HCT116 (cell line): Measurements from ENCODE around the gene APOC1. TPM values are rescaled to one million over a fixed set of nuclear protein-coding genes. Genes with fewer than 3 reads are reported as not detected.

Experiments
- ATAC-seq: fragments of 200-7000 bp; cut with Tn5 transposase; 2 replicates; pipeline ENCODE4 v1.9.1; 2020; ENCODE audit warnings: mild to moderate bottlenecking, moderate library complexity
- BruUV-seq: library from RNA; stranded (reverse); fragments of 400-500 nt; replicated peaks from 2 replicates; lab custom pipeline; 2021; lab: Mats Ljungman, UMichigan
- CTCF ChIA-PET: fragments of 300-600 bp; sonication (Branson Sonifier 250); formaldehyde crosslinking; loops from one replicate; lab custom pipeline; 2021; ENCODE audit warnings: antibody characterized with exemption; lab: Charles Lee
- POLR2A ChIA-PET: fragments of 300-600, 350-600 bp; sonication (Branson Sonifier 250); formaldehyde crosslinking; loops from one replicate; lab custom pipeline; 2021; ENCODE audit warnings: antibody characterized with exemption; lab: Charles Lee
- RAD21 ChIA-PET, 2 experiments: fragments of 300-600 bp; sonication (Branson Sonifier 250); formaldehyde crosslinking; loops; one replicate each; lab custom pipeline; 2023; ENCODE audit warnings: low total read pairs in 2 of 2; ENCODE audit not compliant: uncharacterized antibody in 2 of 2, unreplicated experiment in 2 of 2, low non-redundant PET in 1 of 2; lab: Charles Lee
- DNase-seq: peaks from one replicate; pipeline ENCODE4 v3.0.0-alpha.2; 2010; ENCODE audit warnings: low read depth, low spot score
- H2AFZ ChIP-seq: fragments of 200-600 bp; shearing (Covaris generic), sonication (generic); 2 replicates; pipeline ENCODE4 v1.6.1; 2017; ENCODE audit warnings: low read depth, mixed run types, mixed read lengths, antibody characterized with exemption, low read length; ENCODE audit not compliant: poor library complexity, severe bottlenecking
- H3K27ac ChIP-seq: 2 replicates; pipeline ENCODE4 v1.5.1; 2012; ENCODE audit warnings: low read depth, low read length
- H3K27me3 ChIP-seq: fragments of 200-600 bp; sonication (generic); 2 replicates; pipeline ENCODE4 v1.6.1; 2016; ENCODE audit warnings: mixed run types, low read length, mixed read lengths; ENCODE audit not compliant: insufficient read depth
- H3K36me3 ChIP-seq, 2 experiments: fragments of 200-500 bp in 1 of 2; fragments of 200-600 bp in 1 of 2; sonication (Bioruptor generic) in 1 of 2; sonication (generic) in 1 of 2; 2 replicates each; pipeline versions ENCODE4 v1.5.1 to v1.6.1; 2014 to 2016; ENCODE audit warnings: low read length in 2 of 2, inconsistent platforms in 1 of 2, mixed read lengths in 1 of 2, mixed run types in 1 of 2; ENCODE audit not compliant: insufficient read depth in 2 of 2, control insufficient read depth in 1 of 2
- H3K4me1 ChIP-seq, 2 experiments: fragments of 200-600 bp in 1 of 2; sonication (generic) in 1 of 2; 2 replicates each; pipeline versions ENCODE4 v1.5.1 to v1.6.1; 2012 to 2017; ENCODE audit warnings: low read length in 2 of 2, inconsistent platforms in 1 of 2, mild to moderate bottlenecking in 1 of 2, mixed read lengths in 1 of 2, mixed run types in 1 of 2, moderate library complexity in 1 of 2; ENCODE audit not compliant: insufficient read depth in 2 of 2, control insufficient read depth in 1 of 2
- H3K4me2 ChIP-seq: fragments of 200-600 bp; sonication (generic); 2 replicates; pipeline ENCODE4 v1.6.1; 2017; ENCODE audit warnings: mixed run types, low read length, mixed read lengths
- H3K4me3 ChIP-seq, 2 experiments: fragments of 200-600 bp in 1 of 2; sonication (generic) in 1 of 2; replicated peaks in 1 of 2; 2 replicates each; pipeline ENCODE4 v1.5.1; 2011 to 2016; ENCODE audit warnings: low read length in 2 of 2, control low read depth in 1 of 2, low read depth in 1 of 2, mild to moderate bottlenecking in 1 of 2, mixed read lengths in 1 of 2, mixed run types in 1 of 2
- H3K79me2 ChIP-seq: fragments of 200-600 bp; sonication (generic); 2 replicates; pipeline ENCODE4 v1.6.1; 2017; ENCODE audit warnings: mild to moderate bottlenecking, mixed run types, low read length, moderate library complexity, mixed read lengths; ENCODE audit not compliant: insufficient read depth
- H3K9ac ChIP-seq: fragments of 200-600 bp; sonication (generic); 2 replicates; pipeline ENCODE4 v1.6.1; 2016; ENCODE audit warnings: low read length, mixed read lengths
- H3K9me2 ChIP-seq: fragments of 200-600 bp; sonication (generic), shearing (Covaris generic); 2 replicates; pipeline ENCODE4 v1.6.1; 2017; ENCODE audit warnings: mixed run types, mild to moderate bottlenecking, moderate library complexity; ENCODE audit not compliant: insufficient read depth
- H3K9me3 ChIP-seq, 2 experiments: fragments of 200-500 bp in 1 of 2; fragments of 200-600 bp in 1 of 2; sonication (Bioruptor generic) in 1 of 2; sonication (generic) in 1 of 2; 2 replicates each; pipeline ENCODE4 v1.6.1; 2014 to 2017; ENCODE audit warnings: low read length in 2 of 2, mixed read lengths in 2 of 2, inconsistent platforms in 1 of 2, low read depth in 1 of 2, mild to moderate bottlenecking in 1 of 2, mixed run types in 1 of 2, moderate library complexity in 1 of 2; ENCODE audit not compliant: control insufficient read depth in 1 of 2, insufficient read depth in 1 of 2
- H4K20me1 ChIP-seq: fragments of 200-600 bp; sonication (generic), shearing (Covaris generic); 2 replicates; pipeline ENCODE4 v1.6.1; 2017; ENCODE audit warnings: mixed run types, mild to moderate bottlenecking, moderate library complexity; ENCODE audit not compliant: insufficient read depth
- EGR1 ChIP-seq: IDR thresholded peaks from 2 replicates; pipeline ENCODE4 v1.6.1; 2012; ENCODE audit warnings: low read depth
- ELF1 ChIP-seq: IDR thresholded peaks from 2 replicates; pipeline ENCODE4 v1.6.1; 2012; ENCODE audit warnings: low read depth, borderline replicate concordance
- EZH2 ChIP-seq: fragments of 200-600 bp; sonication (generic); IDR thresholded peaks from 2 replicates; pipeline ENCODE4 v1.6.1; 2017; ENCODE audit warnings: antibody characterized with exemption, mixed run types
- JUND ChIP-seq: IDR thresholded peaks from 2 replicates; pipeline ENCODE4 v1.6.1; 2012
- SP1 ChIP-seq: IDR thresholded peaks from 2 replicates; pipeline ENCODE4 v1.6.1; 2012; ENCODE audit warnings: low read depth
- SRF ChIP-seq: IDR thresholded peaks from 2 replicates; pipeline ENCODE4 v1.6.1; 2012; ENCODE audit warnings: low read depth
- TCF7L2 ChIP-seq: IDR thresholded peaks from 2 replicates; pipeline ENCODE4 v1.7.0; 2011; ENCODE audit warnings: borderline replicate concordance, inconsistent platforms; ENCODE audit not compliant: insufficient read depth, insufficient read length; ENCODE audit errors: extremely low read depth
- YY1 ChIP-seq: IDR thresholded peaks from 2 replicates; pipeline ENCODE4 v1.6.1; 2011; ENCODE audit warnings: low read length, low read depth, moderate library complexity, mild to moderate bottlenecking; ENCODE audit not compliant: insufficient replicate concordance; ENCODE audit errors: extremely low read depth
- ZFX ChIP-seq: fragments of 450-650 bp; IDR thresholded peaks from 2 replicates; pipeline ENCODE4 v1.6.1; 2017
- intact Hi-C: fragments of 100-400 bp; cut with micrococcal nuclease; formaldehyde crosslinking; loops from 2 replicates; pipeline ENCODE4 v1.10.0; 2022
- total RNA-seq: library from RNA; stranded (reverse); gene quantifications from one replicate; pipeline ENCODE4 v1.2.1, GENCODE V29; 2021; ENCODE audit not compliant: unreplicated experiment
- TF ChIP-seq, protein P1 (sequence below): IDR thresholded peaks from 2 replicates; pipeline ENCODE4 v1.6.1; 2012
- TF ChIP-seq, protein P2 (sequence below): IDR thresholded peaks from 2 replicates; pipeline ENCODE4 v1.6.1; 2012
- TF ChIP-seq, protein P3 (sequence below): IDR thresholded peaks from 2 replicates; pipeline ENCODE4 v1.6.1; 2011; ENCODE audit warnings: mild to moderate bottlenecking, low read length, moderate library complexity; ENCODE audit not compliant: insufficient replicate concordance; ENCODE audit errors: extremely low read depth
- TF ChIP-seq, protein P4 (sequence below): IDR thresholded peaks from 2 replicates; pipeline ENCODE4 v1.6.1; 2012; ENCODE audit warnings: low read depth

Gene APOC1
- total RNA-seq, 1 experiment from 2014 or later: 5.1 TPM

DNA sequence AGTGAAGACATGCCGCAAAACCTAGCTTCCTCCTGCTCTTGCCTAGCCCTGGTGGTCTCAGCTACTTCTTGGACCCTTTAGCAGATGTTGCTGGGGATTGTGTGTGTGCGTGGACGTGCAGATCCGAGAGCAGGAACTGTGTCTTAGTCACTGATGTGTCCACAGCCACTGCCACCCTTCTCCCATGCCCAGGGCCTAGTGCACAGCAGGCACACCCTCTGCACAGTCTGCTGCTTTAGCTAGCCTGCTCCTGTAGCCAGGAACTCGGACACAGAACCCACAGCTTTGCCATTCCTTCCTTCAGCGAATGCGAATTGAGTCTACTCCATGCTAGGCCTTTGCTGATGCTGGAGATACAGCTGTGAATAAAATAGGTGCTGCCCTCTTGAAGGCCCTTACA lies 43.1 kb downstream of the APOC1 start:
- Histone ChIP-seq H3K4me3 (no peak overlapping the region), H3K27me3 (no peaks in the 10 kb centered on the region), H3K79me2 (peaks cover 73% of the 10 kb centered on the region), H3K9me2 (no peaks in the 10 kb centered on the region), H3K9ac (no peak overlapping the region), H2AFZ (no peak overlapping the region), H4K20me1 (no peaks in the 10 kb centered on the region), H3K4me1 (peaks cover 6 to 28% of the 10 kb centered on the region in 2 experiments; a peak in 3 of 4 replicates), H3K27ac (no peak overlapping the region), H3K4me2 (no peak overlapping the region; the same call in 1 of the 2 replicates), H3K9me3 (no peaks in the 10 kb centered on the region), H3K36me3 (peaks cover 6 to 15% of the 10 kb centered on the region in 2 experiments; a peak in 2 of 4 replicates)
- DNase-seq: no peak
- CTCF ChIA-PET: no interaction called here
- POLR2A ChIA-PET: no interaction called here
- RAD21 ChIA-PET: no interaction called here
- no peak for ATAC-seq
- no peak for TF ChIP-seq SRF
- no peak for TF ChIP-seq JUND
- no peak for TF ChIP-seq EZH2
- TF ChIP-seq, protein P1, sequence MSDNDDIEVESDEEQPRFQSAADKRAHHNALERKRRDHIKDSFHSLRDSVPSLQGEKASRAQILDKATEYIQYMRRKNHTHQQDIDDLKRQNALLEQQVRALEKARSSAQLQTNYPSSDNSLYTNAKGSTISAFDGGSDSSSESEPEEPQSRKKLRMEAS: no peak
- TF ChIP-seq EGR1: no peak
- no peak for TF ChIP-seq YY1
- TF ChIP-seq ZFX: no peak
- TF ChIP-seq, protein P2, sequence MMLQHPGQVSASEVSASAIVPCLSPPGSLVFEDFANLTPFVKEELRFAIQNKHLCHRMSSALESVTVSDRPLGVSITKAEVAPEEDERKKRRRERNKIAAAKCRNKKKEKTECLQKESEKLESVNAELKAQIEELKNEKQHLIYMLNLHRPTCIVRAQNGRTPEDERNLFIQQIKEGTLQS: no peak
- TF ChIP-seq ELF1: no peak
- TF ChIP-seq SP1: no peak
- TF ChIP-seq TCF7L2: no peak
- TF ChIP-seq, protein P3, sequence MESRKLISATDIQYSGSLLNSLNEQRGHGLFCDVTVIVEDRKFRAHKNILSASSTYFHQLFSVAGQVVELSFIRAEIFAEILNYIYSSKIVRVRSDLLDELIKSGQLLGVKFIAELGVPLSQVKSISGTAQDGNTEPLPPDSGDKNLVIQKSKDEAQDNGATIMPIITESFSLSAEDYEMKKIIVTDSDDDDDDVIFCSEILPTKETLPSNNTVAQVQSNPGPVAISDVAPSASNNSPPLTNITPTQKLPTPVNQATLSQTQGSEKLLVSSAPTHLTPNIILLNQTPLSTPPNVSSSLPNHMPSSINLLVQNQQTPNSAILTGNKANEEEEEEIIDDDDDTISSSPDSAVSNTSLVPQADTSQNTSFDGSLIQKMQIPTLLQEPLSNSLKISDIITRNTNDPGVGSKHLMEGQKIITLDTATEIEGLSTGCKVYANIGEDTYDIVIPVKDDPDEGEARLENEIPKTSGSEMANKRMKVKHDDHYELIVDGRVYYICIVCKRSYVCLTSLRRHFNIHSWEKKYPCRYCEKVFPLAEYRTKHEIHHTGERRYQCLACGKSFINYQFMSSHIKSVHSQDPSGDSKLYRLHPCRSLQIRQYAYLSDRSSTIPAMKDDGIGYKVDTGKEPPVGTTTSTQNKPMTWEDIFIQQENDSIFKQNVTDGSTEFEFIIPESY: no peak
- TF ChIP-seq, protein P4, sequence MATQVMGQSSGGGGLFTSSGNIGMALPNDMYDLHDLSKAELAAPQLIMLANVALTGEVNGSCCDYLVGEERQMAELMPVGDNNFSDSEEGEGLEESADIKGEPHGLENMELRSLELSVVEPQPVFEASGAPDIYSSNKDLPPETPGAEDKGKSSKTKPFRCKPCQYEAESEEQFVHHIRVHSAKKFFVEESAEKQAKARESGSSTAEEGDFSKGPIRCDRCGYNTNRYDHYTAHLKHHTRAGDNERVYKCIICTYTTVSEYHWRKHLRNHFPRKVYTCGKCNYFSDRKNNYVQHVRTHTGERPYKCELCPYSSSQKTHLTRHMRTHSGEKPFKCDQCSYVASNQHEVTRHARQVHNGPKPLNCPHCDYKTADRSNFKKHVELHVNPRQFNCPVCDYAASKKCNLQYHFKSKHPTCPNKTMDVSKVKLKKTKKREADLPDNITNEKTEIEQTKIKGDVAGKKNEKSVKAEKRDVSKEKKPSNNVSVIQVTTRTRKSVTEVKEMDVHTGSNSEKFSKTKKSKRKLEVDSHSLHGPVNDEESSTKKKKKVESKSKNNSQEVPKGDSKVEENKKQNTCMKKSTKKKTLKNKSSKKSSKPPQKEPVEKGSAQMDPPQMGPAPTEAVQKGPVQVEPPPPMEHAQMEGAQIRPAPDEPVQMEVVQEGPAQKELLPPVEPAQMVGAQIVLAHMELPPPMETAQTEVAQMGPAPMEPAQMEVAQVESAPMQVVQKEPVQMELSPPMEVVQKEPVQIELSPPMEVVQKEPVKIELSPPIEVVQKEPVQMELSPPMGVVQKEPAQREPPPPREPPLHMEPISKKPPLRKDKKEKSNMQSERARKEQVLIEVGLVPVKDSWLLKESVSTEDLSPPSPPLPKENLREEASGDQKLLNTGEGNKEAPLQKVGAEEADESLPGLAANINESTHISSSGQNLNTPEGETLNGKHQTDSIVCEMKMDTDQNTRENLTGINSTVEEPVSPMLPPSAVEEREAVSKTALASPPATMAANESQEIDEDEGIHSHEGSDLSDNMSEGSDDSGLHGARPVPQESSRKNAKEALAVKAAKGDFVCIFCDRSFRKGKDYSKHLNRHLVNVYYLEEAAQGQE: no peak
- no TSS peak for BruUV-seq
- intact Hi-C loops: loop anchor here (10.0 kb wide), 1 partner anchor 373 kb away; no protein-coding TSS in a partner anchor
